ENCODE measurements around the gene DEPDC5. TPM values are rescaled to one million over a fixed set of nuclear protein-coding genes. Genes with fewer than 3 reads are reported as not detected.

Gene DEPDC5
- total RNA-seq, 1 experiment from 2014 or later = 28.1 TPM

GRCh38 chr22:31841078-31841827 lies 87.4 kb downstream of the DEPDC5 start:
- no peaks in the 10 kb centered on the region for H4K20me1 ChIP-seq (ENCODE audit: insufficient read depth)
- POLR2A ChIA-PET (ENCODE audit: unreplicated experiment) = no interaction called here
- no peak overlapping the region for H3K27ac ChIP-seq
- TF ChIP-seq EZH2 (IDR thresholded peaks at IDR 0.05; ENCODE audit: low read depth) = no peak
- no peaks in the 10 kb centered on the region for H3K79me2 ChIP-seq (ENCODE audit: low read depth)
- H2AFZ ChIP-seq = no peak overlapping the region
- BruUV-seq (replicated peaks) = no TSS peak
- no peak overlapping the region for H3K4me2 ChIP-seq
- intact Hi-C loops (cut with micrococcal nuclease; ENCODE audit: unreplicated experiment) = no loop called here
- no peaks in the 10 kb centered on the region for H3K27me3 ChIP-seq (ENCODE audit: insufficient read depth, low read depth)
- H3K4me1 ChIP-seq (replicated peaks; ENCODE audit: insufficient read depth) = no peaks in the 10 kb centered on the region; the same call in 1 of the 2 replicates
- CTCF ChIA-PET = no interaction called here
- no peak for DNase-seq
- H3K36me3 ChIP-seq (ENCODE audit: low read depth) = 0 out of 2 replicates have a peak, but pooled peaks cover 4% of the 10 kb centered on the region
- no peaks in the 10 kb centered on the region for H3K9me3 ChIP-seq (ENCODE audit: insufficient read depth, low read depth)
- no peak overlapping the region for H3K4me3 ChIP-seq
- no peaks in the 10 kb centered on the region for H3F3A ChIP-seq (ENCODE audit: insufficient read depth, low read depth)
- no peaks in the 10 kb centered on the region for H3K9me2 ChIP-seq (ENCODE audit: insufficient read depth)

- H3K27me3 ChIP-seq (ENCODE audit: insufficient read depth, low read depth) = no peaks in the 10 kb centered on the region
- no peak overlapping the region for H3K27ac ChIP-seq
- no peak overlapping the region for H3K4me3 ChIP-seq
- H4K20me1 ChIP-seq (ENCODE audit: insufficient read depth) = no peaks in the 10 kb centered on the region
- ChIA-PET CTCF (no interaction called here), POLR2A (ENCODE audit: unreplicated experiment) (no interaction called here)
- DNase-seq = no peak
- BruUV-seq (replicated peaks) = no TSS peak
- H3F3A ChIP-seq (ENCODE audit: insufficient read depth, low read depth) = no peaks in the 10 kb centered on the region
- no peaks in the 10 kb centered on the region for H3K9me2 ChIP-seq (ENCODE audit: insufficient read depth)
- no peaks in the 10 kb centered on the region for H3K79me2 ChIP-seq (ENCODE audit: low read depth)
- intact Hi-C loops (cut with micrococcal nuclease; ENCODE audit: unreplicated experiment) = no loop called here
- no peak overlapping the region for H2AFZ ChIP-seq
- H3K36me3 ChIP-seq (ENCODE audit: low read depth) = 0 out of 2 replicates have a peak, but pooled peaks cover 18% of the 10 kb centered on the region
- H3K4me2 ChIP-seq = no peak overlapping the region
- no peaks in the 10 kb centered on the region; the same call in 1 of the 2 replicates for H3K4me1 ChIP-seq (replicated peaks; ENCODE audit: insufficient read depth)
- no peaks in the 10 kb centered on the region for H3K9me3 ChIP-seq (ENCODE audit: insufficient read depth, low read depth)
- TF ChIP-seq CTCF (conservative IDR thresholded peaks at IDR 0.05) (no peak), EZH2 (IDR thresholded peaks at IDR 0.05; ENCODE audit: low read depth) (no peak)
These were observed 89.7 kb downstream of the DEPDC5 start for GRCh38 chr22:31843526-31843925.

GRCh38 chr22:31844941-31845340 lies 91.1 kb downstream of the DEPDC5 start:
- CTCF ChIA-PET = no interaction called here
- intact Hi-C loops (cut with micrococcal nuclease; ENCODE audit: unreplicated experiment) = no loop called here
- H2AFZ ChIP-seq = no peak overlapping the region
- TF ChIP-seq CTCF (conservative IDR thresholded peaks at IDR 0.05) (no peak), EZH2 (IDR thresholded peaks at IDR 0.05; ENCODE audit: low read depth) (no peak)
- no peaks in the 10 kb centered on the region for H3F3A ChIP-seq (ENCODE audit: insufficient read depth, low read depth)
- BruUV-seq (replicated peaks) = no TSS peak
- no peak overlapping the region for H3K4me2 ChIP-seq
- no peaks in the 10 kb centered on the region for H3K9me2 ChIP-seq (ENCODE audit: insufficient read depth)
- H3K9me3 ChIP-seq (ENCODE audit: insufficient read depth, low read depth) = no peaks in the 10 kb centered on the region
- no peaks in the 10 kb centered on the region for H3K79me2 ChIP-seq (ENCODE audit: low read depth)
- H3K4me1 ChIP-seq (replicated peaks; ENCODE audit: insufficient read depth) = no peaks in the 10 kb centered on the region
- 0 out of 2 replicates have a peak, but pooled peaks cover 18% of the 10 kb centered on the region for H3K36me3 ChIP-seq (ENCODE audit: low read depth)
- POLR2A ChIA-PET (ENCODE audit: unreplicated experiment) = no interaction called here
- H3K4me3 ChIP-seq = no peak overlapping the region
- H4K20me1 ChIP-seq (ENCODE audit: insufficient read depth) = no peaks in the 10 kb centered on the region
- DNase-seq = no peak
- H3K27ac ChIP-seq = no peak overlapping the region
- H3K27me3 ChIP-seq (ENCODE audit: insufficient read depth, low read depth) = no peaks in the 10 kb centered on the region

Measured in PC-9 (cell line).